ENCODE data around the gene VHLL.
A peak's percentile ranks its signal among the peaks of the same experiment; 100 is the strongest.

VHLL gene

DNA sequence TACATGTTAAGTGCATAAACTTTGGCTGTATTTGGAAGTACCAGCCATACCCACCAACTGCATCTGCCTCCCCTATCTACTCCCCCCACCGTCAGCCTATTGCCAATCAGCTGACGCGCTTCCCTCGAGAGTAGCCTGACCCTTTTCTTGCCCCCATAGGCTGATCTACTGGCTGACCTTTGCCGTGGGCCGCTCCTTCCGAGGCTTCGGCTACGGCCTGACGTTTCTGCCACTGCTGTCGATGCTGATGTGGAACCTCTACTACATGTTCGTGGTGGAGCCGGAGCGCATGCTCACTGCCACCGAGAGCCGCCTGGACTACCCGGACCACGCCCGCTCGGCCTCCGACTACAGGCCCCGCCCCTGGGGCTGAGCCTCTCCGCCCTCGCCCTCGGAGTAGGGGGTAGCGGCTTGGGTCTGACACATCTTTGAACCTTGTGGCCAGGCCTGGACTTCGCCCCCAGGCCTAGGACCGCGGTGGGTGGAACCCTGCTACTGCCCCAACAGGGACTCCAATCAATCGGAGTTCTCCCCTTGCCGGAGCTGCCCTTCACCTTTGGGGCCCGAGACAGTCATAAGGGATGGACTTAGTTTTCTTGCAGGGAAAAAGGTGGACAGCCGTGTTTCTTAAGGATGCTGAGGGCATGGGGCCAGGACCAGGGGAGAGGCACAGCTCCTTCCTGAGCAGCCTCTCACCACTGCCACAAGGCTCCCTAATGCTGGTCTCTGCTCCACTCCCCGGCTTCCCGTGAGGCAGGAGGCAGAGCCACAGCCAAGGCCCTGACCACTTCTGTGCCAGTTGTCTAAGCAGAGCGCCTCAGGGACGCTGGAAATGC, 7.7 kb downstream of the VHLL start:
- DNase-seq (peak; percentile 28), ATAC-seq (peak; percentile 50)

DNA sequence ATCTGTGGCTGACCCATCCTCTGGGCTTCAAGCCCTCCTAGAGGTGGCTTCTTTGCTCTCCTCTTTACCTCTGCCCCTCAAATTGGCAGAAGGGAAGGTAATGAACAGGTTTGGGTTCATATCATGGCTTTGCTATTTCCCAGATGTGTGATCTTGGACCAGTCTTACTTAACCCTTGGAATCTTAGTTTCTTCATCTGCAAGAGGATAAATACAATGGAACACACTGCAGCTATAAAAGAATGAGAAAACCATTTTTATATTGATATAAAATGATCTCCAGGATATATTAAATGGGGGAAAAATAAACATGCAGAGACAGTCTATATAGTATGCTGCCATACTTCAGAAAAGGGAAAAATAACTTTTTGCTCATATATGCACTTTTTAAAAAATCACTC, 9.2 kb downstream of the VHLL start:
- DNase-seq: no peak
- ATAC-seq: no peak

DNA sequence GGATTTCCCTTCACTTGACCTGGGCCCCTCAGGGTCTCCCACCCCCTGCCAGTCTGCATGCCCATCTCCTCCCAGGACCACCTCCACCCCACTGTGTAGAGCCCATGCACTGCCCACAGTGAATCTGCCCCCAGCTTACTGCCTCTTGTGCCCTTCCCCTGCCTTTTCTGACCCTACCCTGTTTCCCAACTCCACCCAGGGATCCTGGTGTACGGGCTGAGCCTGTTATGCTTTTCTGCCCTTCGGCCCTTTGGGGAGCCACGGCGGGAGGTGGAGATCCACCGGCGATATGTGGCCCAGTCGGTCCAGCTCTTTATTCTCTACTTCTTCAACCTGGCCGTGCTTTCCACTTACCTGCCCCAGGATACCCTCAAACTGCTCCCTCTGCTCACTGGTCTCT, 13.0 kb downstream of the VHLL start:
- DNase-seq: no peak
- no peak for ATAC-seq

DNA sequence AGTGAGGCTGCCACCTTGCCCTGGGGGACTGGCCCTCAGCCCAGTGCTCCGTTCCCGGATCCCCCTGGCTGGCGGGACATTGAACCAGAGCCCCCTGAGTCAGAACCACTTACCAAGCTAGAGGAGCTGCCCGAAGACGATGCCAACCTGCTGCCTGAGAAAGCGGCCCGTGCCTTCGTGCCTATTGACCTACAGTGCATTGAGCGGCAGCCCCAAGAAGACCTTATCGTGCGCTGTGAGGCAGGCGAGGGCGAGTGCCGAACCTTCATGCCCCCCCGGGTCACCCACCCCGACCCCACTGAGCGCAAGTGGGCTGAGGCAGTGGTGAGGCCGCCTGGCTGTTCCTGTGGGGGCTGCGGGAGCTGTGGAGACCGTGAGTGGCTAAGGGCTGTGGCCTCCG, 13.7 kb downstream of the VHLL start:
- DNase-seq (no peak), ATAC-seq (no peak)

DNA sequence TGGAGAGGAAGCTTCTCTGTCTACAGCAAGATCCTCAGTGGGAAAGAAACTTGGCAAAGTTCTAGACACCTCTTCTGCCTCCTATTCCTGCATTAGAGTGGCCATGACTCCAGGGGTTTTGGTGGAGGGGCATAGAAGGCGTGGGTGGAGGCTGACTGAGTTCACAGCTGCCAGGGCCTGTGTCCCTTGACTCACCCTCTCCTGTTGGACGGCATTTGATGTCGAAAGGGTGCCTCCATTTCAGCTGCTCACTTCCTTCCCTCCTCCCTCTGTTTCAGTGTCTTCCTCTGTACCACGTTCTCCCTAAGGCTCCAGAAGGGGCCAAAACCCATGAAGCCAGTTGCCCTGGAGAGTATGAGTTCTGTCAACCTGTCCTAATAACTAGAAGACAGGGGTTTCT, 14.3 kb downstream of the VHLL start:
- ATAC-seq (no peak), DNase-seq (no peak)

DNA sequence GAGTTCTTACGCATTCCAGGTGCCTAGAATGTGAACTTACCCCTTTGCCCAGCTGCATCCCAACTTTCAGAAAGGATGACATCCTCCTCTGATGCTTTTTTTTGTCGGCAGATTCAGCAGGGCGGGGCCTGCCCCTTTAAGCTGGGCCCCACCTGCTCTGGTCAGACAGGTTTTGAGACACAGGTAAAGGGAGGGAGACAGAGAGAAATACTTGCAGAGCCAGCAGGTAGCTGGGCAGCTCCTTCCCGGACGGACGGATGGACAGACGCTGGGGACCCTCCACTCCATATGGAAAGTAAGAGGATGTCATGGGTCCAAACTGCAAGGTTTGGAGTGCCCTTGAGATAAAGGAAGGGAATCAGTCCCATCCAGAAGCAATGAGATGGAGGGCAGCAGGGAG, 15.0 kb downstream of the VHLL start, which contains the start of gene TMEM79:
Gene TMEM79, plus strand, starts transcription at position 214 of the 400 bp plus-strand sequence. CDS start 902 bp downstream, outside the sequence.
- ATAC-seq (no peak), DNase-seq (no peak)

DNA sequence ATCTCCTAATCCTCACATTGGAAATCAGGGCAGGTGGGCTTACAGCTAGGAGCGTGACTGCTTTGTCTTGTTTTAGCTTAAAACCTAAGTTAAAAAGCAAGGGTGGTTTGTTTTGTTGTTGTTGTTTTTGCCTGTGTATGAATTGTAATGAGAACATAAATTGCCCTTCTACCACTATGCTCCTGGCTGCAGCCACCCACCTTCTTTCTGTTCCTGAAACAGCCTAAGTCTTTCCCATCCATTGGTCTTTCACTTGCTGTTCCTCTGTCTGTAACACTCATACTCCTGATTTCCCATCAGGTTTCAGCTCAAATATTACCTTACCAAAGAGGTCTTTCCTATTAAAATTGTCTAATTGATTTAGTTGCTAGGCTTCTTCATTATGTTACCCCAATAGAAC, 15.6 kb downstream of the VHLL start:
- DNase-seq (no peak), ATAC-seq (no peak)

DNA sequence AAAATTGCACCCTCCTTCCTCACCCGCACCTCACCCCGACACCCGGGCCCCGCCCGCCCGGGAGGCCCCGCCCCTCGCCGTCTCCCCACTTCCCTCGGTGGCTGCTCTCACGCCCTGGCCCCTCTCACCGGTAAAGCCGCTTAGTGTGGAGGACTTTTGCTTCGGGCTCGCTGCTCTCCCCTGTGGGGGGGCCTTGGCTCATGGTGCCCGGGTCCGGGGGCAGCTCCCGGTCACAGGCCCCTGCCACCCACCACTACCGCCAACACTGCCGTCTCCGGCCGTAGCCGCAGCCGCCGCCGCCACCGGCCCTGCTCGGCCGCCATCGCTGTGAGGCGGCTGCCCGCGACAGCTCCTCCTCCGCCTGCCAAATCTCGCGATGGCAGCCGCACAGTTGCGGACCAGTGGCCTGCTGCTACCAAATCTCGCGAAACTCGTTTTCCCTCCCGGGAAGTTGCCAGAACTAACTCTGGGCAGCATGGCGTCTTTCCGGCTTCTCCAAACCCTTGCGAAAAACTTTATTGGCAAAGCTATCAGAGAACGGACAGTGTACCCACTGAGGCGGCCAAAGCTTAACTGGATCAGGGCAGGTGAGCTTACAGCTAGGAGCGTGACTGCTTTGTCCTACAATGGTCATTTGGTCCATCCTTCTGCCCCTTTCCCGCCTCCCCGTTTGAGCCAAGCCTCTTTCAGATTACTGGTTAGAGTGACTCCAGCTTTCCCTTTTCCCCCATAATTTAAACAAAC, 16.5 kb downstream of the VHLL start, which contains the start of gene SMG5:
Gene SMG5, minus strand, starts transcription at position 347 of the 744 bp plus-strand sequence. Its CDS starts 145 bp downstream, at position 202.
- ATAC-seq (peak; percentile 90), DNase-seq (peak; percentile 95)

DNA sequence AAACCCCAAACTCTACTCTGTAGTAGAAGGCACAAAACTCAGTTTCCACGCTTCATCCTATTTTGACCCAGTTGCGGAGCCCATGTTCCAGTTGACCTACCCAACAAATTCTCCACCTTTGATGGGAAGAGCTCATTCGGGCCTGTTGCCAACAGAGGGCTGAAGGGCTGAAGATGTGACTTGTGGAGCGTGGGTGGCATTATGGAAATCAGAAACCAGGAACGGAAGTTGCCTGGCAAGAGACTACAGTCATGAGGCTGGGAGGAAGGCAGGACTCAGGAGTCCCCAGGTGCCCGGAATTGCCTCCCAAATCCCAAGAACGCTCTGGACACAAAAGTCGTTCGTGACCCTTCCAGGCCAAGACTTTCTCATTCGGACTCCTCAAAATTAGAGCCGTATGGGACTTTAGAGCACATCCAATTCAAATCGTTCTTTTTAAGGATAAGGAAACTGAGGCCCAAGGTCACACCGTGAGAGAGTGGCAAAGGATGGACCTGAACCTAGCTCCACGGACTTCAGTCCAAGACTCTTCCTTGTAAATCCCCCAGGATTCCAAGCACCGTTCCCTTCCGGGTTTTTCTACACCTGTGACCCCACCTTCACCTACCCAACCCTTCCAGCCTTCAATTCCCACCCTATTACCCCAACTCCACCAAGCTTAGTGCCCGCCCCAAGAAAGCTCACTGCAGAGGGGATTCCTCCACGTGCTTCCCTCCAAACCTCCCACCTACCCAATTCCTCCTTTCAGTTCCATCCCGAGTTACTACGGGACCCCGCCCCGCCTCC, 17.2 kb downstream of the VHLL start:
- ATAC-seq: peak; percentile 10
- peak; percentile 60 for DNase-seq

DNA sequence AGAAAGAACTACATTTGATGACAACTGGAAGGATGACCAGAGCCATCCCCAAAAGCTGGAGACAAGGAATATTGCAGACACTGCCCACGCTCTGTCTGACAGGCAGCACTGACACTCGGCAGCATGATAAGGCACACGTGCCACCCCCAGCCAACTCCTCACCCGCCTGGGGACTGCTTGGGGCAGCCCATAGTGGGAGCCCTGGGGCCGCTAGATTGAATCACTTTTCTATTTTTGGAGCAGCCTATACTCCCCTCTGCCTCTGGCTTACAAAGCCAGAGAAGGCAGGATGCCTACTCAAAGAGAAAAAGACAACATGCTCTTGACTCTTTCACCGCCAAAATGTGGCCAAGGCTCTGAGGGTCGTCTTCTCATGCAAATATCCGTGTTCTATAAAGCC, 17.8 kb downstream of the VHLL start:
- DNase-seq (peak; percentile 68), ATAC-seq (peak; percentile 79)

DNA sequence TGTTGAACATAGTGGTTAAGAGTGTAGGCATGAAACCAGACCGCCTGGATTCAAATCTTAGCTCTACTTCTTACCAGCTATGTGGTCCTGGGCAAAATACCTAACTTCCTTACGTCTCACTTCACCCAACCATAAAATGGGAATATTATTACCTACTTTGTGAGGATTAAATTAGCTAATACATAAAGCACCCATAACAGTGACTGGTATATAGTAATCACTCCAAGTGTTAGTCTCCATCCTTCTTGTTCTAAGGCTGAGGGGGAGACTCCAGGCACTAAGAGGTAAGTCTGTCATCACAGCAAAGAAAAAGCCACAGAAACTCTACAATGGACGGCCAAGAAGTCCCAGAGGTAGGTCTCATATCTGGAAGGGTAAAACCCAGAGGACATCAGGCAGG, 19.3 kb downstream of the VHLL start:
- DNase-seq (no peak), ATAC-seq (no peak)

DNA sequence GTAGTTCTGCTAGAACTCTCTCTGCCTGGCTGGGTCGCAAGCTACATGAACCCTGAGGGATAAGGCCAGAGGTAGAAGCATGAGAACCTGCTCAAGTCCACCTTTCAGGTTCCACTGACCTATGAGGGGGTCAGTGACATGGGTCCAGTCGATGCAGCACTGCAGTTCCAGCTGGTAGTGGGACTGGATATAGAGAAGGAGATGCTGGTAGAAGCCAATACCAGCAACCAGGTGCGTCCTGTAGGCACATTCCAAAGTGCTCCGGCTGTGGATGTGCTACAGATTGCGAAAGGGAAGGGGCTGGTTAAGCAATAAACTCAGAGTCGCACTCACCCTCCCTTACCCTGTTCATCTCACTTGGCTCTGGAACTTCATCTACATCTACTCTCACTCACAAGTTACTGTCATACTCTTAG, 22.1 kb downstream of the VHLL start:
- no peak for ATAC-seq
- no peak for DNase-seq

DNA sequence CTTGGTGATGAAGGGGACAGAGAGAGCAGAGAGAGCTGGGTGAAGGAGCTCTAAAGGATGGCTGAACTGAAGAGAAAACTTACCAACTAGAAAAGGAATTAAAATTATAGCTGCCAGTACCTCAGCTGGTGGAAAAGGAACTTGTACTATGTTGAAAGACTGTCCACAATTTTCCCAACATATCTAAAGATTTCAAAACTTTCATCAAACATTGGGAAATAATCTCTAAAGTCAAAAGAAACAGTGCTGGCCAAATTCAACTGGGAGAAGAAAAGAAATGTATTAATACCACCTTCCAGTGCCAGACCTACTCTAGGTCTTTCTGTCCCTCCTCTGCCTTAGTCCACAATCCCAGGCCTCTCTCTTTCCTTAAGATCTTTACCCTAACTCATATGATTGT, 22.6 kb downstream of the VHLL start:
- no peak for ATAC-seq
- DNase-seq: no peak

DNA sequence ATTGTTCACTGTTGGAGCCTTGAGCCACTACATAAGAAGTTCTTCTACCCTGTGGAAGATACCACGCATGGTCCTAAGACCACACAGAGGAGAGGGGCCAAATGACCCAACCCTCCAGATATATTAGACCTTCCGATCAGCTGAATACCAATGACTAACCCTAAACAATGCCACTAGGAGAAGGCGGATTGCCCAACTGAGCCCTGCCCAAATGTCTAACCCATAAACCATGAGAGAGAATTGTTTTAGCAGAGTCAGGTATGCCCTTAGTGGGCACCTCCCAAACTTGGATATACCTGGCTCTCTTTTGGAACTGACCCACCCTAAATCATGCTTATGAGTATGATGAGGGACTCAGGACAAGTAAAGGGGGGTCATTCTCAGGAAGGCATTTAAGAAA, 28.8 kb downstream of the VHLL start:
- DNase-seq (no peak), ATAC-seq (no peak)

DNA sequence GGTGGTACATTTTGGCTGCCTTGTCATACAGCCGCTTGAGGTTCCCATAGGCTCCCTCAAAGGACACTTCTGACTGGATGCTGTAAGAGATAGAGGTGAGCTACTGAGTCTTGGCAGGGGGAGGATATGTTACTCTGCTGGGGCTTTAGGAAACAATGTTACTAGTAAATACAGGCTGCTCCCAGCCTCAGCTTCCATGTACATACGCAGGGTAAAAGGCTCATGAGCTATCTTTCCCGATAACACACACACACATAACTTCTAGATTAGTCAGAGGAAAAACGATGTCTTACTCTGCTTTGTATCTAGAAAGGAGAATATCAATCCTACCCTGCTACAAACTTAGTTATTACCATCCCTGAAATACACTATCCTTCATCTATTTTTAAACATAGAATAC, 30.8 kb downstream of the VHLL start:
- ATAC-seq: no peak
- DNase-seq: no peak

DNA sequence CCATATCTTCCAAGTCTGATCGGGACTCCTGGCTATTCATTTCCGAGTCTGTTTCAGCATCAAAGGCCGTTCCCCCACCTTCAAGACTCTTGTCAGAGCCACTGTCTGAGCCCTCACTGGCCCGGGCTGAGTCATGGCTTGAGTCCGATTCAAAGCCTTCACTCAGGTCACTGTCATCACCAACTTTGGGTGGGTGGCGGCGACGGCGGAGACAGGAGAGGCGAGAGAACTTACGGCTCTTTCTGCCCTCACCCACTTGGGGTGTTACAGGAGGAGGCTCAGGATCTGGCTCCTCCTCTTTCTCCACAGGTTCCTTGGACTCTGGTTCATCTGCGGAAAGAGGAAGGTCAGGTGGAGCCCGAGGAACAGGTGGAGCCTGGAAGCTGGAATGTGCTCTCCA, 33.1 kb downstream of the VHLL start:
- ATAC-seq (no peak), DNase-seq (no peak)

DNA sequence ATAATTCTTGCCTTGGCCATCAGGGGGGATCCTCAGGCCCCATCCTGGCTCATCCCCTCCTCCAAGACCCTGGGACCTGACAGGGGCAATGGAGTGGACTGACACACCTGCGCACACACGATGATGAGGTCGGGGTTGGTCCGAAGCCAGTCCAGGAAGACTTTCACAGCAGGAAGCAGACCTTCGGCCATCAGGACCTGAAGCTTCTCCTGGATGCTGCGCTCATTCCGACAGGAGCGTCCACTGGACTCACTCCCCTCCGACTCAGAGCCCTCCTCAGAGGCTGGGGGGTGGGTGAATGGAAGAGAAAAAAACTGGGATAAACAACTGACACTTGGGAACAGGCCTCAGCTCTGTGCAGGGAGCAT, 35.8 kb downstream of the VHLL start:
- ATAC-seq: no peak

DNA sequence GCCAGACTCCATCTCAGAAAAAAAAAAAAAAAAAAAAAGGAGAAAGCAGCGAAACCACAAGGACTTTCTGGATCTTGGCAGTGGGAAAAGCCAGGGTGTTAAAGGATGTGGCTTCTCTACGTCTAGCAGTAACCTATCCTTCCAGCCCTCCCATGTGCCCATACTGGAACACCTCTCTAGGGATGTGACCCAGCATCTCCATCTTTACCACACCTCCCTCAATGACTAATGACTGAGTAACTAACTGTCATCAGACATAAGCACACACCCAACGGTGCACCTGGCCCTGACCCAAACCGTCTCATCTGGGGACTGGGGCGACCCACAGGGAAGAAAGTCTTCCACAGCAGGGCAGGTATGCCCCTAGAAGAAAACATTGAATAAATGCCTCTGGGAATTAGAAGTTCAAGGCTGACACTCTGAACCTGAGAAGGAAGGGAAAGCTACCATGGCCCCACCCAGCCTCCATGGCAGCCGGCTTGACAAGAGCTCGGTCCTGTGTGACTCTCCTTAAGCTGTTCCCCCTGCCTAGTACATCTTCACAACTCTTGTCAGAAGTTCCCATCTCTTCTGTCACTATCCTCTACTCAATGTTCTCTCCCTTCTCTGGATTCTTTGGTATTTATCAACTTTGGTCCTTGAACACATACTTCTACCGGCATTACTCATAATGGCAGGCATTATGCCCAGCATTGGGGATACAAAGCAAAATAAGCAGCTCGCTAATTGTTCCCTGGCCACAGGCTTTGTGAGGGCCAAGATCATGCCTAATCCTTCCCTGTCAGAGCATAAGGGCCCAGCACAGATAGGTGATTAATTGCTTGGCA, 36.4 kb downstream of the VHLL start:
- DNase-seq: no peak

More for the DNA sequence above, 35.8 kb downstream of the VHLL start:
- no peak for DNase-seq

DNA sequence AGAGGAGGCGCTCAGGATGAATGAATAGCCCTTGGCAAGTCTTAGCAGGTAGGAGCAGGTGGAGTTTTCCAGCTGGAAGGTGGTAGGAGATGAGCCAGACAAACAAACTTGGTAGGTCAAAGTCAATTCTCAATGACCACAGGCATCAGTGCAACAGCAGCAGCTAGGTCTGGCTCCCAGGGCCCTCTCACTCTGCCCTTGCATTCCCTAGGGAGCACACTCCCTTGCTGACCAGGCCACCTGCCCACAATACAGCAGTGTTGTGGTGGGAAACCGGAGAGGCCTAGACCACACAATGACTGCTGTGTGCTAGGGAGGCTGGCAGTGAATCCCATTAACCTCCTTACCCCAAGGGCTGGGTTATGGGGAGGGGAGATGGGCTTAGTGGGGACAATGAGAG, 38.2 kb downstream of the VHLL start:
- DNase-seq (no peak), ATAC-seq (no peak)

More for the DNA sequence above, 36.4 kb downstream of the VHLL start:
- peak; percentile 84 for ATAC-seq

DNA sequence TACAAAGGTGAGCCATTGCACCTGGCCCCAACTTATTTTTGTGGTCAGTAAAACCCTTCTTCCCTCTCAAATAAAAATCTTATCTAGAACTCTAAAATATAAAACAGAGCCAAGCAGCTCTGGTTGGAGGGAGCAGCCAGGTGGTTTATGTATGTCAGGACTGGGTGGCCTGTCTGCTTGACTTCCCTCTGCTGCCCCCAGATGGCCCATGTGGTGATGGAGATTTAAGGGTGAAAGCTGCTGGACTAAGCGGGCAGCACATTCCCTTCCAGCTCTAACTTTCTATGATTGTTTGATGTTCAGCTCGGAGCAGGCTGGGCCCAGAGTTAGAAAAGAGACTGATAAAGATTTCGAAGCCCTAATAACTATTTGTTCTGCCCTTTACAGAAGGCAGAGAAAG, 39.3 kb downstream of the VHLL start:
- ATAC-seq (no peak), DNase-seq (no peak)

DNA sequence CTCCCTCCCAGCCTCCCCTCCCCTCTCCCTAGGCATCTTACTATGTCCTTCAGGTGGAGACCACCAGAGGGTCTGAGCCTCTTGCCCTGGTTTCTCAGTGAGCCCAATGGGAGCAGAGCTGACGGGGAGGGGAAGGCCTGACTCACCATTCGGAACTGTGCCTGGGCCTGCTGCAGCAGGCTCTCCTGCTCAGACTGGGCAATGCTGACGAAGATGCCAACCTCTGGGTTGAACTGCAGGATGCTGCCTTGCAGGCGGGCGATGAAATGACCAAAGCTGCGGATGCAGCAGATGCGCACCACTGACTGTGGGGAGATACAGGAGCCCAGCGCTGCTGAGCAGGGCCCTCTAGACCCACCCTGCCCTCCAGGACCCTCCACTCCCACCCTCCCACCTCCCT, 40.2 kb downstream of the VHLL start:
- ATAC-seq (no peak), DNase-seq (no peak)

DNA sequence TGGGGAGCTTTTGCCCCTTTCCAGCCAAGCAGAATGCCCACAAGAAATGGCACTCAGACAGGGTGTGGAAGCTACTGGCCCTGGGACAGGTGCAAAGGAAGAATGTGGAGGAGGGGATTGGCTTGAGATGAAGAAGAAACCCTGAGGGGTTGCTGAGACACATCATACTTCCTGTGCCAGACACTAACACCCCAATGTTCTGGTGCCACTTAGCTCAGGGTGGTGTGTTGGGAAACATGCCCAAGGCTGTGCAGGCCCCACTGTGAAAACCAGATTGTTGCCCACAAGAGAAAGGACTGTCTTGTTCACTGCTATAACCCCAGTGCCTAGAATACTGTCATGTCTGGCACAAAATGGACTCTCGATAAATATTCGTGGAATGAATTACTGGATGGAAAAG, 41.4 kb downstream of the VHLL start:
- no peak for ATAC-seq
- DNase-seq: no peak
